Naive thymus-derived CD8-positive, alpha-beta T cell (primary cell): ENCODE results near the gene KDM4C. TPM values are rescaled to one million over a fixed set of nuclear protein-coding genes. Genes with fewer than 3 reads are reported as not detected.
"Not testable (repeated sequence)": the region's sequence is repeated elsewhere in the genome, so short reads cannot be mapped to it uniquely, and the experiment has no call there.

Experiments used
- ATAC-seq, 2 donors: fragments of 150-1000 bp; cut with Tn5 transposase in 1 of 2; sonication (Bioruptor Pico), chemical (Tn5 transposase) in 1 of 2; 1 replicate in 1 of 2; 2 replicates in 1 of 2; pipeline ENCODE4 v1.10.0; 2021; ENCODE audit warnings: mild to moderate bottlenecking in 2 of 2, moderate library complexity in 2 of 2
- POLR2A ChIA-PET: fragments of 350-600 bp; sonication (Branson Sonifier 250); formaldehyde crosslinking; loops from one replicate; lab custom pipeline; 2021; ENCODE audit warnings: antibody characterized with exemption; lab: Charles Lee
- DNase-seq, 10 donors: peaks; one replicate each; pipeline versions ENCODE4 v3.0.0 to v3.0.0-alpha.2; 2020 to 2022
- H3K27ac Mint-ChIP-seq, 10 donors: one replicate each; pipeline ENCODE4 v1.8.0; 2020 to 2022; ENCODE audit warnings: mild to moderate bottlenecking in 10 of 10, mixed read lengths in 10 of 10, moderate library complexity in 4 of 10, inconsistent platforms in 1 of 10
- H3K27me3 Mint-ChIP-seq, 5 donors: one replicate each; pipeline ENCODE4 v1.8.0; 2021 to 2022; ENCODE audit warnings: mixed read lengths in 5 of 5
- H3K36me3 Mint-ChIP-seq, 3 donors: one replicate each; pipeline ENCODE4 v1.8.0; 2020 to 2022; ENCODE audit warnings: mixed read lengths in 3 of 3, mild to moderate bottlenecking in 2 of 3, inconsistent platforms in 1 of 3
- H3K4me1 Mint-ChIP-seq, 4 donors: one replicate each; pipeline ENCODE4 v1.8.0; 2021 to 2022; ENCODE audit warnings: mixed read lengths in 4 of 4
- H3K4me3 Mint-ChIP-seq, 10 donors: one replicate each; pipeline ENCODE4 v1.8.0; 2020 to 2022; ENCODE audit warnings: mild to moderate bottlenecking in 10 of 10, mixed read lengths in 10 of 10, moderate library complexity in 6 of 10, inconsistent platforms in 1 of 10
- H3K9me3 Mint-ChIP-seq, 9 donors: one replicate each; pipeline ENCODE4 v1.8.0; 2020 to 2022; ENCODE audit warnings: mixed read lengths in 9 of 9, mild to moderate bottlenecking in 3 of 9, inconsistent platforms in 1 of 9, moderate library complexity in 1 of 9
- polyA plus RNA-seq, 3 donors: library from polyadenylated mRNA; unstranded; fragments of 300-500 nt; fragmentation: Illumina TruSeq; gene quantifications; one replicate each; pipeline ENCODE4 v1.2.3, GENCODE V29; 2021
- total RNA-seq, 8 experiments: library from RNA in 2 of 8; stranded (reverse) in 2 of 8; gene quantifications; one replicate each; pipeline ENCODE4 v1.2.3 and lab custom pipeline; 2021 to 2026

Gene KDM4C
- total and polyA plus RNA-seq, 5 experiments from 2014 or later = 27.5 to 83.6 (median 27.8) TPM

GRCh38 chr9:6735422-6735821, 22.4 kb upstream of the KDM4C start:
- Mint-ChIP-seq H3K4me3 (no peak overlapping the region), H3K27me3 (no peaks in the 10 kb centered on the region), H3K27ac (no peak overlapping the region), H3K36me3 (no peaks in the 10 kb centered on the region), H3K4me1 (peaks cover 0 to 3% (median 0%) of the 10 kb centered on the region in 4 donors), H3K9me3 (no peaks in the 10 kb centered on the region)
- POLR2A ChIA-PET = no interaction called here
- ATAC-seq (no peak), DNase-seq (no peak)

- Mint-ChIP-seq H3K4me3 (no peak overlapping the region), H3K36me3 (no peaks in the 10 kb centered on the region), H3K27me3 (peaks cover 0 to 2% (median 0%) of the 10 kb centered on the region in 5 donors), H3K4me1 (peaks cover 0 to 3% (median 0%) of the 10 kb centered on the region in 4 donors), H3K27ac (no peak overlapping the region), H3K9me3 (no peaks in the 10 kb centered on the region)
- ATAC-seq = no peak
- POLR2A ChIA-PET = interaction anchor here (1.4 to 2.0 kb wide), 2 partner anchors 12 to 18 kb away, joined by 4 to 6 read pairs; partner anchors contain the start of gene KDM4C
- DNase-seq = no peak
Observed at GRCh38 chr9:6739218-6739617, 18.6 kb upstream of the KDM4C start.

- H3K27me3 Mint-ChIP-seq, ATAC-seq, H3K4me3 Mint-ChIP-seq, H3K36me3 Mint-ChIP-seq, H3K9me3 Mint-ChIP-seq, DNase-seq: not testable (repeated sequence)
- POLR2A ChIA-PET = interaction anchor here (2.5 to 6.7 kb wide), 2 partner anchors 9 to 33 kb away, joined by 8 to 38 read pairs; partner anchors contain the start of gene KDM4C
- Mint-ChIP-seq H3K27ac (peak overlapping the region in 1 of 10 donors; percentile 56), H3K4me1 (peaks cover 3 to 18% (median 12%) of the 10 kb centered on the region in 4 donors)
Observed at GRCh38 chr9:6748861-6749260, 8.9 kb upstream of the KDM4C start.

- not testable (repeated sequence) for H3K36me3 Mint-ChIP-seq, DNase-seq, ATAC-seq, H3K4me3 Mint-ChIP-seq, H3K27me3 Mint-ChIP-seq, H3K9me3 Mint-ChIP-seq
- POLR2A ChIA-PET = interaction anchor here (0.7 to 5.8 kb wide), 5 partner anchors 33 to 73 kb away, joined by 5 to 135 read pairs (median 5); no protein-coding TSS in a partner anchor
- H3K4me1 Mint-ChIP-seq = peaks cover 6 to 32% (median 23%) of the 10 kb centered on the region in 4 donors
- peak overlapping the region in 6 of 10 donors; percentile 25 to 100 (median 63) for H3K27ac Mint-ChIP-seq
Observed at GRCh38 chr9:6754861-6755260, 2.9 kb upstream of the KDM4C start.

GRCh38 chr9:6757132-6757455, 679 bp upstream of the KDM4C start:
- peaks cover 0 to 2% (median 0%) of the 10 kb centered on the region in 5 donors for H3K27me3 Mint-ChIP-seq
- DNase-seq (peak in 9 of 10 donors; percentile 43 to 90 (median 76)), ATAC-seq (peak in 1 of 2 donors; percentile 44)
- H3K4me3 Mint-ChIP-seq = peak overlapping the region; percentile 90 to 99 (median 96)
- peaks cover 9 to 32% (median 29%) of the 10 kb centered on the region in 4 donors for H3K4me1 Mint-ChIP-seq
- peaks cover 0 to 4% (median 0%) of the 10 kb centered on the region in 3 donors for H3K36me3 Mint-ChIP-seq
- H3K27ac Mint-ChIP-seq = peak overlapping the region; percentile 99 to 100 (median 99)
- POLR2A ChIA-PET = interaction anchor here (0.6 to 5.8 kb wide), 32 partner anchors 9 to 1965 kb away, joined by 3 to 135 read pairs (median 5); partner anchors contain the start of genes RCL1, RIC1 and UHRF2
- no peaks in the 10 kb centered on the region for H3K9me3 Mint-ChIP-seq

GRCh38 chr9:6758248-6758497, 400 bp downstream of the KDM4C start:
- Mint-ChIP-seq H3K4me1 (peaks cover 12 to 41% (median 34%) of the 10 kb centered on the region in 4 donors), H3K36me3 (peaks cover 2 to 7% (median 3%) of the 10 kb centered on the region in 3 donors), H3K27ac (peak overlapping the region; percentile 92 to 100 (median 99)), H3K27me3 (peaks cover 0 to 2% (median 0%) of the 10 kb centered on the region in 5 donors), H3K4me3 (peak overlapping the region; percentile 90 to 99 (median 96)), H3K9me3 (peaks cover 0 to 5% (median 3%) of the 10 kb centered on the region in 9 donors)
- DNase-seq (no peak), ATAC-seq (peak in 1 of 2 donors; percentile 5)
- POLR2A ChIA-PET = interaction anchor here (0.6 to 5.8 kb wide), 27 partner anchors 10 to 1966 kb away, joined by 3 to 135 read pairs (median 4); partner anchors contain the start of genes RANBP6, RCL1, RIC1 and UHRF2

GRCh38 chr9:6758498-6759184, 868 bp downstream of the KDM4C start:
- POLR2A ChIA-PET = interaction anchor here (0.6 to 5.8 kb wide), 21 partner anchors 9 to 1965 kb away, joined by 3 to 135 read pairs (median 4); partner anchors contain the start of genes RANBP6 and UHRF2
- peak; percentile 39 to 74 (median 59) for DNase-seq
- peaks cover 15 to 45% (median 38%) of the 10 kb centered on the region in 4 donors for H3K4me1 Mint-ChIP-seq
- H3K27ac Mint-ChIP-seq = peak overlapping the region; percentile 92 to 100 (median 97)
- H3K27me3 Mint-ChIP-seq = peaks cover 0 to 2% (median 0%) of the 10 kb centered on the region in 5 donors
- peaks cover 0 to 9% (median 4%) of the 10 kb centered on the region in 9 donors for H3K9me3 Mint-ChIP-seq
- H3K36me3 Mint-ChIP-seq = peaks cover 4 to 9% (median 6%) of the 10 kb centered on the region in 3 donors
- peak overlapping the region; percentile 90 to 99 (median 96) for H3K4me3 Mint-ChIP-seq
- ATAC-seq = peak; percentile 23 to 29

- peak in 6 of 10 donors; percentile 11 to 64 (median 21) for DNase-seq
- POLR2A ChIA-PET = interaction anchor here (0.5 to 5.8 kb wide), 11 partner anchors 11 to 752 kb away, joined by 3 to 135 read pairs (median 26); partner anchors contain the start of gene UHRF2
- peaks cover 4 to 9% (median 6%) of the 10 kb centered on the region in 3 donors for H3K36me3 Mint-ChIP-seq
- H3K27ac Mint-ChIP-seq = peak overlapping the region; percentile 92 to 100 (median 97)
- peaks cover 19 to 53% (median 46%) of the 10 kb centered on the region in 4 donors for H3K4me1 Mint-ChIP-seq
- H3K27me3 Mint-ChIP-seq = peaks cover 0 to 2% (median 0%) of the 10 kb centered on the region in 5 donors
- no peak for ATAC-seq
- peaks cover 0 to 10% (median 4%) of the 10 kb centered on the region in 9 donors for H3K9me3 Mint-ChIP-seq
- H3K4me3 Mint-ChIP-seq = peak overlapping the region; percentile 90 to 99 (median 96)
Observed at GRCh38 chr9:6759185-6759977, 1.6 kb downstream of the KDM4C start.

GRCh38 chr9:6761306-6761705, 3.5 kb downstream of the KDM4C start:
- DNase-seq (no peak), ATAC-seq (no peak)
- Mint-ChIP-seq H3K4me1 (peaks cover 31 to 67% (median 61%) of the 10 kb centered on the region in 4 donors), H3K4me3 (peak overlapping the region in 2 of 10 donors; percentile 13 to 42), H3K9me3 (peaks cover 0 to 10% (median 4%) of the 10 kb centered on the region in 9 donors), H3K27me3 (peaks cover 0 to 2% (median 0%) of the 10 kb centered on the region in 5 donors), H3K36me3 (peaks cover 4 to 9% (median 6%) of the 10 kb centered on the region in 3 donors), H3K27ac (peak overlapping the region in 6 of 10 donors; percentile 35 to 82 (median 72))
- POLR2A ChIA-PET = interaction anchor here (1.0 kb wide), 1 partner anchor 46 kb away, joined by 3 read pairs; no protein-coding TSS in a partner anchor

- POLR2A ChIA-PET = interaction anchor here (1.0 kb wide), 1 partner anchor 81 kb away, joined by 6 read pairs; no protein-coding TSS in a partner anchor
- no peak for DNase-seq
- Mint-ChIP-seq H3K4me3 (peak overlapping the region in 8 of 10 donors; percentile 8 to 69 (median 46)), H3K27me3 (no peaks in the 10 kb centered on the region), H3K4me1 (peaks cover 30 to 73% (median 67%) of the 10 kb centered on the region in 4 donors), H3K9me3 (peaks cover 0 to 10% (median 4%) of the 10 kb centered on the region in 9 donors), H3K27ac (peak overlapping the region; percentile 29 to 92 (median 65)), H3K36me3 (peaks cover 4 to 9% (median 6%) of the 10 kb centered on the region in 3 donors)
- ATAC-seq = no peak
Observed at GRCh38 chr9:6763244-6763643, 5.5 kb downstream of the KDM4C start.

- peak overlapping the region; percentile 5 to 92 (median 50) for H3K27ac Mint-ChIP-seq
- no peaks in the 10 kb centered on the region for H3K27me3 Mint-ChIP-seq
- H3K4me1 Mint-ChIP-seq = peaks cover 30 to 81% (median 74%) of the 10 kb centered on the region in 4 donors
- POLR2A ChIA-PET = interaction anchor here (1.0 kb wide), 1 partner anchor 82 kb away, joined by 6 read pairs; no protein-coding TSS in a partner anchor
- ATAC-seq = no peak
- H3K36me3 Mint-ChIP-seq = peaks cover 4 to 9% (median 6%) of the 10 kb centered on the region in 3 donors
- no peak for DNase-seq
- H3K9me3 Mint-ChIP-seq = peaks cover 0 to 10% (median 4%) of the 10 kb centered on the region in 9 donors
- peak overlapping the region in 7 of 10 donors; percentile 8 to 69 (median 50) for H3K4me3 Mint-ChIP-seq
Observed at GRCh38 chr9:6764011-6764410, 6.2 kb downstream of the KDM4C start.
